ENCODE results near the gene KRTAP19-8. TPM values are rescaled to one million over a fixed set of nuclear protein-coding genes. Genes with fewer than 3 reads are reported as not detected.

The KRTAP19-8 gene
- total RNA-seq, 1 donor from 2014 or later, result not detected

- Histone ChIP-seq H3K27ac (replicated peaks) (no peak overlapping the region), H3K36me3 (no peaks in the 10 kb centered on the region), H3K4me3 (no peak overlapping the region), H3K9me3 (replicated peaks) (peaks cover 6% of the 10 kb centered on the region), H3K4me1 (no peaks in the 10 kb centered on the region), H3K27me3 (ENCODE audit: low read depth) (peaks cover 4% of the 10 kb centered on the region)
- intact Hi-C loops (cut with micrococcal nuclease), result no loop called here
- DNase-seq, result no peak
- TF ChIP-seq, protein P1, sequence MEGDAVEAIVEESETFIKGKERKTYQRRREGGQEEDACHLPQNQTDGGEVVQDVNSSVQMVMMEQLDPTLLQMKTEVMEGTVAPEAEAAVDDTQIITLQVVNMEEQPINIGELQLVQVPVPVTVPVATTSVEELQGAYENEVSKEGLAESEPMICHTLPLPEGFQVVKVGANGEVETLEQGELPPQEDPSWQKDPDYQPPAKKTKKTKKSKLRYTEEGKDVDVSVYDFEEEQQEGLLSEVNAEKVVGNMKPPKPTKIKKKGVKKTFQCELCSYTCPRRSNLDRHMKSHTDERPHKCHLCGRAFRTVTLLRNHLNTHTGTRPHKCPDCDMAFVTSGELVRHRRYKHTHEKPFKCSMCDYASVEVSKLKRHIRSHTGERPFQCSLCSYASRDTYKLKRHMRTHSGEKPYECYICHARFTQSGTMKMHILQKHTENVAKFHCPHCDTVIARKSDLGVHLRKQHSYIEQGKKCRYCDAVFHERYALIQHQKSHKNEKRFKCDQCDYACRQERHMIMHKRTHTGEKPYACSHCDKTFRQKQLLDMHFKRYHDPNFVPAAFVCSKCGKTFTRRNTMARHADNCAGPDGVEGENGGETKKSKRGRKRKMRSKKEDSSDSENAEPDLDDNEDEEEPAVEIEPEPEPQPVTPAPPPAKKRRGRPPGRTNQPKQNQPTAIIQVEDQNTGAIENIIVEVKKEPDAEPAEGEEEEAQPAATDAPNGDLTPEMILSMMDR (IDR thresholded peaks at IDR 0.05; ENCODE audit: borderline replicate concordance), result no peak
Measured at GRCh38 chr21:31045841-31046240, 7.6 kb upstream of the KRTAP19-8 start.

GRCh38 chr21:31043471-31043870, 5.2 kb upstream of the KRTAP19-8 start:
- DNase-seq, result no peak
- H3K4me1 ChIP-seq, result no peaks in the 10 kb centered on the region
- H3K36me3 ChIP-seq, result no peaks in the 10 kb centered on the region
- H3K27me3 ChIP-seq (ENCODE audit: low read depth), result peaks cover 12% of the 10 kb centered on the region
- TF ChIP-seq, protein P1 (IDR thresholded peaks at IDR 0.05; ENCODE audit: borderline replicate concordance), result no peak
- no peak overlapping the region for H3K4me3 ChIP-seq
- H3K27ac ChIP-seq (replicated peaks), result no peak overlapping the region
- intact Hi-C loops (cut with micrococcal nuclease), result no loop called here
- H3K9me3 ChIP-seq (replicated peaks), result no peaks in the 10 kb centered on the region

- TF ChIP-seq, protein P1 (IDR thresholded peaks at IDR 0.05; ENCODE audit: borderline replicate concordance), result no peak
- no peak overlapping the region for H3K4me3 ChIP-seq
- H3K4me1 ChIP-seq, result no peaks in the 10 kb centered on the region
- H3K27me3 ChIP-seq (ENCODE audit: low read depth), result peaks cover 12% of the 10 kb centered on the region
- no peaks in the 10 kb centered on the region for H3K36me3 ChIP-seq
- DNase-seq, result no peak
- no peaks in the 10 kb centered on the region for H3K9me3 ChIP-seq (replicated peaks)
- H3K27ac ChIP-seq (replicated peaks), result no peak overlapping the region
- intact Hi-C loops (cut with micrococcal nuclease), result no loop called here
Measured at GRCh38 chr21:31042080-31042464, 3.8 kb upstream of the KRTAP19-8 start.

- no peak overlapping the region for H3K4me3 ChIP-seq
- H3K4me1 ChIP-seq, result no peaks in the 10 kb centered on the region
- intact Hi-C loops (cut with micrococcal nuclease), result no loop called here
- TF ChIP-seq, protein P1 (IDR thresholded peaks at IDR 0.05; ENCODE audit: borderline replicate concordance), result no peak
- H3K27me3 ChIP-seq (ENCODE audit: low read depth), result peaks cover 12% of the 10 kb centered on the region
- no peaks in the 10 kb centered on the region for H3K36me3 ChIP-seq
- DNase-seq, result no peak
- H3K9me3 ChIP-seq (replicated peaks), result no peaks in the 10 kb centered on the region
- no peak overlapping the region for H3K27ac ChIP-seq (replicated peaks)
Measured at GRCh38 chr21:31041295-31042079, 3.2 kb upstream of the KRTAP19-8 start.

- DNase-seq, result no peak
- Histone ChIP-seq H3K27ac (replicated peaks) (no peak overlapping the region), H3K4me1 (no peaks in the 10 kb centered on the region), H3K27me3 (ENCODE audit: low read depth) (peaks cover 3% of the 10 kb centered on the region), H3K36me3 (no peaks in the 10 kb centered on the region), H3K4me3 (no peak overlapping the region), H3K9me3 (replicated peaks) (peaks cover 6% of the 10 kb centered on the region)
- intact Hi-C loops (cut with micrococcal nuclease), result no loop called here
- TF ChIP-seq, protein P1 (IDR thresholded peaks at IDR 0.05; ENCODE audit: borderline replicate concordance), result no peak
Measured at GRCh38 chr21:31034378-31034777, 3.9 kb downstream of the KRTAP19-8 start.
